GM12892 (cell line): ENCODE measurements around the gene FSTL4.

Experiments used
- POLR2A ChIP-seq: IDR thresholded peaks from 2 replicates; pipeline ENCODE4 v1.6.1; 2011; ENCODE audit warnings: low read depth, low read length, control low read depth
- POLR2AphosphoS5 ChIP-seq: IDR thresholded peaks from 2 replicates; pipeline ENCODE4 v1.6.1; 2011; ENCODE audit warnings: low read depth, low read length, control low read depth
- TAF1 ChIP-seq: IDR thresholded peaks from 2 replicates; pipeline ENCODE4 v1.6.1; 2011; ENCODE audit warnings: low read depth, mild to moderate bottlenecking, control low read depth, low read length, borderline replicate concordance

GRCh38 chr5:133657036-133657435 is 44.7 kb upstream of the FSTL4 start:
- TF ChIP-seq POLR2A = no peak
- TF ChIP-seq POLR2AphosphoS5 = no peak
- no peak for TF ChIP-seq TAF1
